Endothelial cell of umbilical vein (primary cell): ENCODE results near the gene PRUNE1. TPM values are rescaled to one million over a fixed set of nuclear protein-coding genes. Genes with fewer than 3 reads are reported as not detected.

ENCODE experiments used
- BruUV-seq: library from RNA; stranded (reverse); fragments of 400-500 nt; replicated peaks from 2 replicates; lab custom pipeline; 2021; lab: Mats Ljungman, UMichigan
- CTCF ChIA-PET: fragments of 300-600, 350-600 bp; sonication (Branson Sonifier 250); formaldehyde crosslinking; loops from one replicate; lab custom pipeline; 2021; ENCODE audit warnings: antibody characterized with exemption, inconsistent platforms; lab: Charles Lee
- POLR2A ChIA-PET: fragments of 300-600, 350-600 bp; sonication (Branson Sonifier 250); formaldehyde crosslinking; loops from one replicate; lab custom pipeline; 2021; ENCODE audit warnings: antibody characterized with exemption, inconsistent platforms; lab: Charles Lee
- DNase-seq: peaks from one replicate; pipeline ENCODE4 v3.0.0-alpha.2; 2011; ENCODE audit warnings: low read depth, low spot score
- FAIRE-seq: peaks from 2 replicates; lab custom pipeline; 2011; peaks lifted over from hg19 to GRCh38; lab: Jason Lieb, UNC
- H2AFZ ChIP-seq: 2 replicates; pipeline ENCODE4 v1.6.0; 2012; ENCODE audit warnings: low read depth, low read length, control low read depth, inconsistent platforms
- H3K27ac ChIP-seq: 2 replicates; pipeline ENCODE4 v1.5.1; 2011; ENCODE audit warnings: low read depth, mild to moderate bottlenecking, control low read depth, low read length, moderate library complexity; ENCODE audit not compliant: insufficient read depth
- H3K27me3 ChIP-seq, 2 experiments: 2 replicates each; pipeline versions ENCODE4 v1.6.0 to v1.6.1; 2011; ENCODE audit warnings: low read length in 2 of 2, mixed read lengths in 1 of 2; ENCODE audit not compliant: control insufficient read depth in 2 of 2, insufficient read depth in 2 of 2
- H3K36me3 ChIP-seq, 2 experiments: 2 replicates in 1 of 2; 3 replicates in 1 of 2; pipeline ENCODE4 v1.5.1; 2011; ENCODE audit warnings: low read length in 2 of 2, mild to moderate bottlenecking in 1 of 2, moderate library complexity in 1 of 2; ENCODE audit not compliant: control insufficient read depth in 2 of 2, insufficient read depth in 2 of 2; ENCODE audit errors: extremely low read depth in 1 of 2
- H3K4me1 ChIP-seq: 3 replicates; pipeline ENCODE4 v1.5.1; 2011; ENCODE audit warnings: mild to moderate bottlenecking, low read length; ENCODE audit not compliant: control insufficient read depth, insufficient read depth; ENCODE audit errors: extremely low read depth
- H3K4me2 ChIP-seq: 2 replicates; pipeline ENCODE4 v1.6.1; 2011; ENCODE audit warnings: low read length, control low read depth, mixed read lengths; ENCODE audit not compliant: insufficient read depth
- H3K4me3 ChIP-seq, 3 experiments: fragments of 200-600 bp in 1 of 3; sonication (generic), shearing (Covaris generic) in 1 of 3; replicated peaks in 1 of 3; 2 replicates each; pipeline ENCODE4 v1.5.1; 2011 to 2016; ENCODE audit warnings: control low read depth in 3 of 3, low read length in 3 of 3, mild to moderate bottlenecking in 2 of 3, inconsistent platforms in 1 of 3, low read depth in 1 of 3, moderate library complexity in 1 of 3; ENCODE audit not compliant: insufficient read depth in 1 of 3
- H3K79me2 ChIP-seq: 2 replicates; pipeline ENCODE4 v1.6.0; 2012; ENCODE audit warnings: low read length, inconsistent platforms; ENCODE audit not compliant: control insufficient read depth, insufficient read depth
- H3K9ac ChIP-seq: replicated peaks from 2 replicates; pipeline ENCODE3; 2011; ENCODE audit warnings: low read length, control low read depth; ENCODE audit not compliant: insufficient read depth; ENCODE audit errors: extremely low read depth
- H3K9me1 ChIP-seq: replicated peaks from 3 replicates; pipeline ENCODE4 v1.6.0; 2011; ENCODE audit warnings: mild to moderate bottlenecking, low read length; ENCODE audit not compliant: control insufficient read depth, insufficient read depth; ENCODE audit errors: extremely low read depth
- H3K9me3 ChIP-seq: replicated peaks from 2 replicates; pipeline ENCODE4 v1.5.1; 2012; ENCODE audit warnings: low read length, inconsistent platforms; ENCODE audit not compliant: control insufficient read depth, insufficient read depth
- H4K20me1 ChIP-seq: replicated peaks from 2 replicates; pipeline ENCODE3; 2011; ENCODE audit warnings: mild to moderate bottlenecking, low read length; ENCODE audit not compliant: control insufficient read depth, insufficient read depth; ENCODE audit errors: extremely low read depth
- CTCF ChIP-seq, 2 donors: IDR thresholded peaks; 1 replicate in 1 of 2; 2 replicates in 1 of 2; pipeline ENCODE4 v1.5.1; 2011; ENCODE audit warnings: low read length in 2 of 2, mild to moderate bottlenecking in 2 of 2, moderate library complexity in 2 of 2, control low read depth in 1 of 2, inconsistent platforms in 1 of 2, low read depth in 1 of 2; ENCODE audit not compliant: insufficient read depth in 1 of 2; ENCODE audit errors: extremely low read depth in 1 of 2
- FOS ChIP-seq: IDR thresholded peaks from 2 replicates; pipeline ENCODE4 v1.6.1; 2011; ENCODE audit warnings: mild to moderate bottlenecking, low read length, moderate library complexity, borderline replicate concordance; ENCODE audit not compliant: insufficient read depth
- GATA2 ChIP-seq: IDR thresholded peaks from 2 replicates; pipeline ENCODE4 v1.7.0; 2011; ENCODE audit warnings: low read depth, mild to moderate bottlenecking, moderate library complexity, mixed read lengths, low read length; ENCODE audit not compliant: insufficient read length, insufficient read depth
- JUN ChIP-seq: IDR thresholded peaks from 2 replicates; pipeline ENCODE4 v1.6.1; 2011; ENCODE audit warnings: borderline replicate concordance, low read depth; ENCODE audit not compliant: insufficient read length, insufficient read depth
- MAX ChIP-seq: IDR thresholded peaks from 2 replicates; pipeline ENCODE4 v1.6.1; 2011; ENCODE audit not compliant: insufficient read depth, insufficient read length
- MYC ChIP-seq: IDR thresholded peaks from one replicate; pipeline ENCODE4 v1.6.1; 2011; ENCODE audit warnings: mild to moderate bottlenecking, low read depth, low read length
- POLR2A ChIP-seq: IDR thresholded peaks from 2 replicates; pipeline ENCODE4 v1.6.1; 2012; ENCODE audit warnings: low read depth, mild to moderate bottlenecking, control low read depth, low read length
- POLR2AphosphoS5 ChIP-seq: IDR thresholded peaks from 2 replicates; pipeline ENCODE4 v1.6.1; 2012; ENCODE audit warnings: low read depth, mild to moderate bottlenecking, control low read depth, low read length, moderate library complexity; ENCODE audit not compliant: insufficient read depth
- dilution Hi-C: fragments of 300-500 bp; cut with MboI; formaldehyde crosslinking; loops from one replicate; pipeline ENCODE4 v1.15.0; 2019; ENCODE audit warnings: low sequenced_read_pairs; ENCODE audit not compliant: extremely low pct_ligation_motif_present
- intact Hi-C: fragments of 100-400 bp; cut with micrococcal nuclease; formaldehyde crosslinking; loops from one replicate; pipeline ENCODE4 v1.10.0; 2022
- polyA plus RNA-seq, 4 experiments: library from polyadenylated mRNA; depleted of rRNA in 3 of 4; stranded (reverse) in 3 of 4; unstranded in 1 of 4; fragments of >200 nt; gene quantifications; 2 replicates each; pipeline versions ENCODE4 v1.2.1 to v1.2.3, GENCODE V29; 2011 to 2012; ENCODE audit warnings: missing spikeins in 1 of 4
- total RNA-seq: library from RNA; stranded (reverse); gene quantifications from 2 replicates; pipeline ENCODE4 v1.2.3, GENCODE V29; 2021

The PRUNE1 gene
- total and polyA plus RNA-seq, 2 donors (not counting 3 experiments of a cell fraction or from before 2014, with no cell fraction given) = 8.6 to 17.5 TPM

- dilution Hi-C loops (no loop called here), intact Hi-C loops (no loop called here)
- POLR2A ChIA-PET = no interaction called here
- Histone ChIP-seq H2AFZ (no peak overlapping the region), H3K9me3 (no peaks in the 10 kb centered on the region), H3K36me3 (peaks cover 2 to 4% of the 10 kb centered on the region in 2 experiments), H3K9ac (no peak overlapping the region), H4K20me1 (no peaks in the 10 kb centered on the region), H3K4me3 (no peak overlapping the region), H3K27ac (no peak overlapping the region), H3K27me3 (no peaks in the 10 kb centered on the region), H3K4me2 (no peak overlapping the region), H3K79me2 (no peaks in the 10 kb centered on the region), H3K9me1 (no peaks in the 10 kb centered on the region), H3K4me1 (no peaks in the 10 kb centered on the region)
- no TSS peak for BruUV-seq
- TF ChIP-seq MYC (no peak), FOS (no peak), POLR2A (no peak), JUN (no peak), GATA2 (no peak), CTCF (IDR thresholded peaks at IDR 0.05; ENCODE audit: extremely low read depth in 1 of 2, insufficient read depth in 1 of 2, low read depth in 1 of 2, low read length in 2 of 2) (no peak), POLR2AphosphoS5 (no peak), MAX (no peak)
- DNase-seq = no peak
- CTCF ChIA-PET = interaction anchor here (0.9 to 2.3 kb wide), 3 partner anchors 11 to 41 kb away, joined by 3 to 8 read pairs (median 3); no protein-coding TSS in a partner anchor
- FAIRE-seq = no peak
These were observed 28.8 kb downstream of the PRUNE1 start for GRCh38 chr1:151037032-151037431.
